ENCODE measurements around the gene PEX10.

- TF ChIP-seq CTCF (IDR thresholded peaks at IDR 0.05 in 4 of 5, conservative IDR thresholded peaks at IDR 0.05 in 1 of 5), result no peak
- no peak for TF ChIP-seq POLR2A (IDR thresholded peaks at IDR 0.05)
Observed at GRCh38 chr1:2427976-2428375, 15.6 kb upstream of the PEX10 start.

Measured in gastrocnemius medialis (tissue), 4 donors.